Stomach (tissue), 9 donors: ENCODE results near the gene KRT81. TPM values are rescaled to one million over a fixed set of nuclear protein-coding genes. Genes with fewer than 3 reads are reported as not detected.

Experiments
- DNase-seq, 2 donors: peaks; one replicate each; pipeline versions ENCODE4 v3.0.0 to v3.0.0-alpha.2; 2013 to 2019
- H3K27ac ChIP-seq, 5 donors: fragments of 200-600 bp in 4 of 5; sonication (generic) in 4 of 5; one replicate each; pipeline ENCODE4 v1.5.1; 2013 to 2019; ENCODE audit warnings: mild to moderate bottlenecking in 1 of 5, moderate library complexity in 1 of 5
- H3K27me3 ChIP-seq, 3 donors: fragments of 200-600 bp; sonication (generic); one replicate each; pipeline ENCODE4 v1.5.1; 2017 to 2019; ENCODE audit warnings: mixed run types in 1 of 3
- H3K36me3 ChIP-seq, 4 donors: fragments of 200-600 bp; sonication (generic); 1 replicate in 3 of 4; 2 replicates in 1 of 4; pipeline ENCODE4 v1.5.1; 2016 to 2019
- H3K4me1 ChIP-seq, 4 donors: fragments of 200-600 bp; sonication (generic); one replicate each; pipeline ENCODE4 v1.5.1; 2016 to 2019
- H3K4me3 ChIP-seq, 4 donors: fragments of 200-600 bp; sonication (generic) in 3 of 4; one replicate each; pipeline ENCODE4 v1.5.1; 2016 to 2019; ENCODE audit warnings: mild to moderate bottlenecking in 1 of 4
- H3K9me3 ChIP-seq, 4 donors: fragments of 200-600 bp; sonication (generic); one replicate each; pipeline ENCODE4 v1.5.1; 2016 to 2019
- CTCF ChIP-seq, 7 experiments: fragments of 450-650 bp in 4 of 7; fragments of 200-600 bp in 3 of 7; sonication (generic) in 3 of 7; IDR thresholded peaks; one replicate each; pipeline ENCODE4 v1.5.1; 2016 to 2019; ENCODE audit warnings: antibody characterized with exemption in 7 of 7, control low read depth in 2 of 7, mild to moderate bottlenecking in 1 of 7
- EP300 ChIP-seq: sonication (generic); formaldehyde crosslinking; IDR thresholded peaks from one replicate; pipeline ENCODE4 v1.6.1; 2017; ENCODE audit warnings: antibody characterized with exemption
- POLR2A ChIP-seq, 4 donors: fragments of 450-650 bp; IDR thresholded peaks; one replicate each; pipeline ENCODE4 v1.6.1; 2016; ENCODE audit warnings: antibody characterized with exemption in 4 of 4, control low read depth in 2 of 4, mild to moderate bottlenecking in 1 of 4, moderate library complexity in 1 of 4
- POLR2AphosphoS5 ChIP-seq, 3 donors: sonication (generic); formaldehyde crosslinking; IDR thresholded peaks; one replicate each; pipeline ENCODE4 v1.6.1; 2016; ENCODE audit warnings: antibody characterized with exemption in 3 of 3
- WGBS, 5 donors: extraction: QIAGEN DNeasy Blood & Tissue Kit in 3 of 5; methylation state at CpG; one replicate each; pipeline versions ENCODE4 v1.1.5 to v1.1.7; 2013 to 2018; 5-methylcytosine and 5-hydroxymethylcytosine counted together
- intact Hi-C: fragments of 100-400 bp; cut with DNase I; formaldehyde crosslinking; loops from one replicate; pipeline ENCODE4 v1.15.1; 2023; ENCODE audit warnings: low total_unique reads
- polyA plus RNA-seq, 3 donors: library from polyadenylated mRNA; stranded (reverse); fragments of 200-250 nt; gene quantifications; one replicate each; pipeline ENCODE4 v1.2.3, GENCODE V29; 2013
- total RNA-seq, 5 donors: library from RNA; depleted of rRNA; stranded (reverse); fragments of >200 nt; gene quantifications; one replicate each; pipeline versions ENCODE4 v1.1.0 to v1.2.3, GENCODE V29; 2014 to 2016
- donor health status: healthy with polysubstance abuse.
- donor health status: Bipolar disorder and iron deficiency.
- donor health status: healthy.

KRT81 gene
- total and polyA plus RNA-seq, 8 donors: 0.15 TPM; not detected in 7

- peak in 1 of 2 donors; percentile 43 for DNase-seq
- H3K27ac ChIP-seq: no peak overlapping the region
- no peak for TF ChIP-seq POLR2AphosphoS5 (IDR thresholded peaks at IDR 0.05)
- TF ChIP-seq CTCF (IDR thresholded peaks at IDR 0.05): no peak
- no peak for TF ChIP-seq EP300
- intact Hi-C loops: no loop called here
- H3K4me1 ChIP-seq: no peaks in the 10 kb centered on the region
- peaks cover 0 to 14% (median 8%) of the 10 kb centered on the region in 4 donors for H3K9me3 ChIP-seq
- WGBS, 5 donors: 57 to 76% (median 67%) methylated on average over 4 of the region's 4 CpGs
- peaks cover 0 to 5% (median 0%) of the 10 kb centered on the region in 3 donors for H3K27me3 ChIP-seq
- no peak overlapping the region for H3K4me3 ChIP-seq
- H3K36me3 ChIP-seq: no peaks in the 10 kb centered on the region
These were observed 44.4 kb upstream of the KRT81 start for GRCh38 chr12:52335598-52336262.

- intact Hi-C loops: no loop called here
- 86 to 94% (median 90%) methylated on average over 3 of the region's 3 CpGs for WGBS, 5 donors
- Histone ChIP-seq H3K27ac (no peak overlapping the region), H3K36me3 (no peaks in the 10 kb centered on the region), H3K4me3 (no peak overlapping the region), H3K27me3 (peaks cover 0 to 5% (median 0%) of the 10 kb centered on the region in 3 donors), H3K9me3 (peaks cover 0 to 14% (median 8%) of the 10 kb centered on the region in 4 donors), H3K4me1 (no peaks in the 10 kb centered on the region)
- DNase-seq: no peak
- TF ChIP-seq EP300 (no peak), POLR2AphosphoS5 (IDR thresholded peaks at IDR 0.05) (no peak), POLR2A (IDR thresholded peaks at IDR 0.05) (no peak), CTCF (IDR thresholded peaks at IDR 0.05) (no peak)
These were observed 42.9 kb upstream of the KRT81 start for GRCh38 chr12:52334185-52334584.

GRCh38 chr12:52333321-52333720 lies 42.0 kb upstream of the KRT81 start:
- Histone ChIP-seq H3K27me3 (peaks cover 0 to 5% (median 0%) of the 10 kb centered on the region in 3 donors), H3K4me3 (no peak overlapping the region), H3K36me3 (no peaks in the 10 kb centered on the region), H3K4me1 (no peaks in the 10 kb centered on the region), H3K27ac (no peak overlapping the region), H3K9me3 (peaks cover 0 to 14% (median 8%) of the 10 kb centered on the region in 4 donors)
- WGBS, 5 donors: 27 to 48% (median 34%) methylated on average over 3 of the region's 3 CpGs
- intact Hi-C loops: no loop called here
- no peak for DNase-seq
- TF ChIP-seq POLR2AphosphoS5 (IDR thresholded peaks at IDR 0.05) (no peak), POLR2A (IDR thresholded peaks at IDR 0.05) (no peak), EP300 (no peak), CTCF (IDR thresholded peaks at IDR 0.05) (no peak)

GRCh38 chr12:52332381-52332780 lies 41.0 kb upstream of the KRT81 start:
- no peak for DNase-seq

More at GRCh38 chr12:52332381-52332780, 41.0 kb upstream of the KRT81 start:
- Histone ChIP-seq H3K4me3 (no peak overlapping the region), H3K9me3 (peaks cover 0 to 14% (median 8%) of the 10 kb centered on the region in 4 donors), H3K27ac (no peak overlapping the region), H3K27me3 (peaks cover 0 to 5% (median 0%) of the 10 kb centered on the region in 3 donors), H3K4me1 (peaks cover 0 to 7% (median 4%) of the 10 kb centered on the region in 4 donors), H3K36me3 (no peaks in the 10 kb centered on the region)
- intact Hi-C loops: no loop called here
- WGBS, 5 donors: 70 to 100% (median 95%) methylated on average over 1 of the region's 1 CpG
- TF ChIP-seq CTCF (IDR thresholded peaks at IDR 0.05): no peak
- no peak for TF ChIP-seq POLR2AphosphoS5 (IDR thresholded peaks at IDR 0.05)
- no peak for TF ChIP-seq POLR2A (IDR thresholded peaks at IDR 0.05)
- no peak for TF ChIP-seq EP300
